BE2C (cell line): ENCODE data around the gene MRPS34.

Source experiments
- DNase-seq: peaks from one replicate; pipeline ENCODE4 v3.0.0-alpha.2; 2020
- H3K27me3 ChIP-seq: fragments of 250-450 bp; sonication (Bioruptor Pico); 2 replicates; pipeline ENCODE4 v1.5.1; 2020; ENCODE audit warnings: mild to moderate bottlenecking
- H3K36me3 ChIP-seq: fragments of 250-450 bp; sonication (Bioruptor Pico); 2 replicates; pipeline ENCODE4 v1.5.1; 2020; ENCODE audit warnings: mild to moderate bottlenecking
- H3K4me1 ChIP-seq: fragments of 250-450 bp; sonication (Bioruptor Pico); 2 replicates; pipeline ENCODE4 v1.5.1; 2020
- H3K4me3 ChIP-seq: 2 replicates; pipeline ENCODE4 v1.5.1; 2011; ENCODE audit warnings: low read depth, low read length
- H3K9me3 ChIP-seq: fragments of 250-450 bp; sonication (Bioruptor Pico); 2 replicates; pipeline ENCODE4 v1.5.1; 2020
- TF ChIP-seq, protein P1 (sequence below): IDR thresholded peaks from 2 replicates; pipeline ENCODE4 v1.5.1; 2012; ENCODE audit warnings: mild to moderate bottlenecking, low read depth, low read length

The MRPS34 gene

DNA sequence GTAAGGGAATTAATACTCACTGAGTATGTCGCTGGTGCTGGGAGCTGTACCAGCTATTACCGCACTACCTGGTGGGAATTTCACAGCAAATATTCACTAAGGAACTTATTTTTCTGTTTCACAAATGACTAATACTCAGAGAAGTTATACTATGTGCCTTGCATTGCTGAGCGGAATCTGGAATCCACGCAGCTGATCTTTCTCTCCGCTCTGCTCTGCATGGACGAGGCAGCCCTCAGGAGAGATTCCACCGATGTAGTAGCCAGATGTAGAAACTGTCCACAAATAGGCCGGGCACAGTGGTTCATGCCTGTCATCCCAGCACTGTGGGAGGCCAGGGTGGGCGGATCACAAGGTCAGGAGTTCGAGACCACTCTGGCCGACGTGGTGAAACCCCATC is 18.7 kb downstream of the MRPS34 start:
- TF ChIP-seq, protein P1, sequence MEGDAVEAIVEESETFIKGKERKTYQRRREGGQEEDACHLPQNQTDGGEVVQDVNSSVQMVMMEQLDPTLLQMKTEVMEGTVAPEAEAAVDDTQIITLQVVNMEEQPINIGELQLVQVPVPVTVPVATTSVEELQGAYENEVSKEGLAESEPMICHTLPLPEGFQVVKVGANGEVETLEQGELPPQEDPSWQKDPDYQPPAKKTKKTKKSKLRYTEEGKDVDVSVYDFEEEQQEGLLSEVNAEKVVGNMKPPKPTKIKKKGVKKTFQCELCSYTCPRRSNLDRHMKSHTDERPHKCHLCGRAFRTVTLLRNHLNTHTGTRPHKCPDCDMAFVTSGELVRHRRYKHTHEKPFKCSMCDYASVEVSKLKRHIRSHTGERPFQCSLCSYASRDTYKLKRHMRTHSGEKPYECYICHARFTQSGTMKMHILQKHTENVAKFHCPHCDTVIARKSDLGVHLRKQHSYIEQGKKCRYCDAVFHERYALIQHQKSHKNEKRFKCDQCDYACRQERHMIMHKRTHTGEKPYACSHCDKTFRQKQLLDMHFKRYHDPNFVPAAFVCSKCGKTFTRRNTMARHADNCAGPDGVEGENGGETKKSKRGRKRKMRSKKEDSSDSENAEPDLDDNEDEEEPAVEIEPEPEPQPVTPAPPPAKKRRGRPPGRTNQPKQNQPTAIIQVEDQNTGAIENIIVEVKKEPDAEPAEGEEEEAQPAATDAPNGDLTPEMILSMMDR: no peak
- Histone ChIP-seq H3K9me3 (no peaks in the 10 kb centered on the region), H3K27me3 (no peaks in the 10 kb centered on the region), H3K36me3 (peaks cover 34% of the 10 kb centered on the region), H3K4me3 (no peak overlapping the region), H3K4me1 (no peaks in the 10 kb centered on the region)
- DNase-seq: no peak

DNA sequence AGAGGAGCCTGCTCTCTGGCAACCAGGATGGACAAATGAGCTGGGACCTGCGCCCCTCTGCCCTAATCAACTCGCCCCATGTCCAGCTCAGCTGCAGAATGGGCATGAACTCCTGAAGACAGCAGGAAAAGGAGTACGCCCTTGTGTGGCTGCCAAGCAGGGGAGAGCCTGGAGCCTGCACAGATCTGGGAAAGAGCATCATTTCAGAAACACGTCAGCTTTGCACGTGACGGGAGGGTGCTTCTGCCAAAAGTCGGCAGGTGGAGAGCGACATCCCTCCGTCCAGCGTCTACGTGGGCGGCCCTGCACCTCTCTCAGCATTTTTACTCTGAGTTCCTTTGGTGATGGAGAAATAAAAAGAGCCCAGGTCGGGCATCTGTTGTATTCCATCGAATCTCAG is 20.1 kb downstream of the MRPS34 start:
- TF ChIP-seq, protein P1: no peak
- DNase-seq: no peak
- Histone ChIP-seq H3K4me3 (no peak overlapping the region), H3K9me3 (no peaks in the 10 kb centered on the region), H3K27me3 (no peaks in the 10 kb centered on the region), H3K36me3 (peaks cover 37% of the 10 kb centered on the region), H3K4me1 (no peaks in the 10 kb centered on the region)

DNA sequence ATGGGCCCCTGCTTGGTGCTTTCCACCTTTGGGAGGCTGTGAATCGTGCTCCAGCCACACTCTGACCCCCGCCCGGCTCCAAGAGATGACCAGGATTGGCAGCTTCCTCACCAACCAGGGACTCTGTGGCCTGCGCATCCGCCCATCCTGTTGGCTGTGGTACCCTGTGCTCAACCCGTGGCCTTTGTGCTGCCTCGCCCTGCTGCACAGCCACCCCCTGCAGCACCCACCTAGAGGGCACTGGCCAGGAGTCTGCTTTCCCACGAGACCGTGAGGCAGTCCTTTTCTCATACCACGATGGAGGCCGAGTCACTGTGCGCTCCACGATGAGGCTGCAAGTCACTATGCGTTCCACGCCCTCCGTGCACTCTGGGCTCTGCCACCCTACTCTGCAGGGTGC is 21.0 kb downstream of the MRPS34 start:
- Histone ChIP-seq H3K27me3 (no peaks in the 10 kb centered on the region), H3K9me3 (no peaks in the 10 kb centered on the region), H3K4me1 (no peaks in the 10 kb centered on the region), H3K4me3 (no peak overlapping the region), H3K36me3 (peaks cover 41% of the 10 kb centered on the region)
- TF ChIP-seq, protein P1: no peak
- no peak for DNase-seq

DNA sequence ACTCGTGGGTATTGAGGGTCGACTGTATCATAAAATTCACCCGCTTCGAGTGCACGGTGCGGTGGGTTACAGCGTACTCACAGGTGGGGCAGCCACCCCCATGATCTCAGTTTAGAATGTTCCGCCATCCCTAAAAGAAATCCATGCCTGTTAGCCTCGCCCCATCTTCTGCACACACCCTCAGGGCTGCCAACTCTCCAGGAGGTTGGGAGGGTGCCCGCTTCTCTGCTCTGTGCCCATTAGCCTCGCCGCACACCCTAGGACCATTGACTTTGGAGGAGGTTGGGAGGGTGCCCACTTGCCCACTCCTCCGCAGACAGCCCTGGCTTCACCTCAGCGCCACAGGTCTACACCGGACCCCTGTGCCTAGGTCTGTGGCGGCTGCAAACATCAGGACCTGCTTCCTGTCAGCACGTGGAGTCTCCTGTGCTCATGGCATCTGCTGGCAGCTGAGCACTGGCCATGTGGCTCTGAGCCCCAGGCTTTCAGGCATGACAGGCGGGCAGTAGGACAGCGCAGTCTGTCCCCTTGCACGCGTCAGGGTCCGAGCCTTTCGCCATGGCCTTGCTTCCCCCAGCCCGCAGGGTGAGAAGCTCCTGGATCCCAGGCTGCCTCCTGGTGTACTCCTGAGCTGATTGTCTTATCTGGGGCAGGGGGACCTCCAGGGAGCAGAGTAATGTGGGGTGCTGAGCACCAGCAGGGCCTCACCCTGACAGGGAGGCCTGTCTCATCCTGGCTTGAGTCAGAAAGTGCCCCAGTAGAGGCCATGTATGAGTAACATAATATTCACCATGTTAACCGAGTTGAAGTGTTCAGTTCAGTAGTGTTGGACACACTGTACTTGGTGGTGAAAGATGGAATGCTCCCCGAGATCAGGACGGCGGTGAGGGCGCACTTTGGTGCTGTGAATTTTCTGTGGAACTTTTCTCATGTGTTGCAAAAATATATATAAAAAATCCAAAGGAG is 23.5 kb downstream of the MRPS34 start:
- TF ChIP-seq, protein P1: no peak
- no peak for DNase-seq
- Histone ChIP-seq H3K36me3 (peaks cover 41% of the 10 kb centered on the region), H3K9me3 (no peaks in the 10 kb centered on the region), H3K4me1 (no peaks in the 10 kb centered on the region), H3K27me3 (no peaks in the 10 kb centered on the region), H3K4me3 (no peak overlapping the region)

DNA sequence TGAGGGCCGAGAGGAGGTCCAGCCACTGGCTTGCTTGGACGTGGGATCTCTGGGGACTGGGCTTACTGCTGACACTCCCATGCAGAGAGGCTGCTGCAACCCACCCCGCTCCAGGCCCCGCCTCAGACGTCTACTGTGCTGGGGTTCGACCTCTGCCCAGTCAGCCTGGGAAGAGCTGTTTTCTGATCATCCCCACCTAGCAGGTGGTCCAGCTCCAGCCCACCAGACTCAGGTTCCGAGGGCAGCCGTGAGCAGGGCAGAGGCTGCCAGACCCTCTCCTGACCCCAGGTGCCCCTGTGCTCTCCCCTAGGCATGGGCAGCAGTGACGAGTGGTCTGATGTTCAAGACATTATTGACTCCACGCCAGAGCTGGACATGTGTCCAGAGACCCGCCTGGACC is 25.0 kb downstream of the MRPS34 start:
- no peaks in the 10 kb centered on the region for H3K4me1 ChIP-seq
- no peak overlapping the region for H3K4me3 ChIP-seq
- no peaks in the 10 kb centered on the region for H3K27me3 ChIP-seq
- TF ChIP-seq, protein P1: no peak
- no peak for DNase-seq
- H3K36me3 ChIP-seq: peaks cover 41% of the 10 kb centered on the region
- no peaks in the 10 kb centered on the region for H3K9me3 ChIP-seq

DNA sequence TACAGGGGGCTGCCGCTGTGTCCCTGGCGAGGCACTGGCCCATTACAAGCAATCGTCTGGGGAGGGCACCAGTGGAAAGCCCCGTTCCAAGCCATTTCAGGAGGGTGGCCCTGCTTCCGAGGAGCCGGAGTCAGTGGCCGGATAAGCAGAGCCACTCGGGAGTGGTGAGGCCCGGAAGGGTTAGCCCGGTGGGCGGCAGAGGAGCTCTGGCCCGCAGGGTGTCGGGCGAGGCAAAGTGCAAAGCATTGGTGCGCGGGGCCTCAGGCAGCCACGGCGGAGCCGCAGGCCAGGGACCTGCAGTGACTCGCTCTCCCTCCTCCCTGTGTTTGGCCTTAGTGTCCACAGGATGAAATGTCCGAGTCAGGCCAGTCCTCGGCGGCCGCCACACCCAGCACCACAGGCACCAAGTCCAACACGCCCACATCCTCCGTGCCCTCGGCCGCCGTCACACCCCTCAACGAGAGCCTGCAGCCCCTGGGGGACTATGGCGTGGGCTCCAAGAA is 26.2 kb downstream of the MRPS34 start:
- Histone ChIP-seq H3K36me3 (peaks cover 31% of the 10 kb centered on the region), H3K4me3 (no peak overlapping the region), H3K4me1 (no peaks in the 10 kb centered on the region), H3K27me3 (no peaks in the 10 kb centered on the region), H3K9me3 (no peaks in the 10 kb centered on the region)
- TF ChIP-seq, protein P1: no peak
- no peak for DNase-seq
